HCT116 (cell line): ENCODE results near the gene PDE1C. TPM values are rescaled to one million over a fixed set of nuclear protein-coding genes. Genes with fewer than 3 reads are reported as not detected.

Experiments used
- ATAC-seq: fragments of 200-7000 bp; cut with Tn5 transposase; 2 replicates; pipeline ENCODE4 v1.9.1; 2020; ENCODE audit warnings: mild to moderate bottlenecking, moderate library complexity
- BruUV-seq: library from RNA; stranded (reverse); fragments of 400-500 nt; replicated peaks from 2 replicates; lab custom pipeline; 2021; lab: Mats Ljungman, UMichigan
- CTCF ChIA-PET: fragments of 300-600 bp; sonication (Branson Sonifier 250); formaldehyde crosslinking; loops from one replicate; lab custom pipeline; 2021; ENCODE audit warnings: antibody characterized with exemption; lab: Charles Lee
- POLR2A ChIA-PET: fragments of 300-600, 350-600 bp; sonication (Branson Sonifier 250); formaldehyde crosslinking; loops from one replicate; lab custom pipeline; 2021; ENCODE audit warnings: antibody characterized with exemption; lab: Charles Lee
- RAD21 ChIA-PET, 2 experiments: fragments of 300-600 bp; sonication (Branson Sonifier 250); formaldehyde crosslinking; loops; one replicate each; lab custom pipeline; 2023; ENCODE audit warnings: low total read pairs in 2 of 2; ENCODE audit not compliant: uncharacterized antibody in 2 of 2, unreplicated experiment in 2 of 2, low non-redundant PET in 1 of 2; lab: Charles Lee
- DNase-seq: peaks from one replicate; pipeline ENCODE4 v3.0.0-alpha.2; 2010; ENCODE audit warnings: low read depth, low spot score
- H2AFZ ChIP-seq: fragments of 200-600 bp; shearing (Covaris generic), sonication (generic); 2 replicates; pipeline ENCODE4 v1.6.1; 2017; ENCODE audit warnings: low read depth, mixed run types, mixed read lengths, antibody characterized with exemption, low read length; ENCODE audit not compliant: poor library complexity, severe bottlenecking
- H3K27ac ChIP-seq: 2 replicates; pipeline ENCODE4 v1.5.1; 2012; ENCODE audit warnings: low read depth, low read length
- H3K27me3 ChIP-seq: fragments of 200-600 bp; sonication (generic); 2 replicates; pipeline ENCODE4 v1.6.1; 2016; ENCODE audit warnings: mixed run types, low read length, mixed read lengths; ENCODE audit not compliant: insufficient read depth
- H3K36me3 ChIP-seq, 2 experiments: fragments of 200-500 bp in 1 of 2; fragments of 200-600 bp in 1 of 2; sonication (Bioruptor generic) in 1 of 2; sonication (generic) in 1 of 2; 2 replicates each; pipeline versions ENCODE4 v1.5.1 to v1.6.1; 2014 to 2016; ENCODE audit warnings: low read length in 2 of 2, inconsistent platforms in 1 of 2, mixed read lengths in 1 of 2, mixed run types in 1 of 2; ENCODE audit not compliant: insufficient read depth in 2 of 2, control insufficient read depth in 1 of 2
- H3K4me1 ChIP-seq, 2 experiments: fragments of 200-600 bp in 1 of 2; sonication (generic) in 1 of 2; 2 replicates each; pipeline versions ENCODE4 v1.5.1 to v1.6.1; 2012 to 2017; ENCODE audit warnings: low read length in 2 of 2, inconsistent platforms in 1 of 2, mild to moderate bottlenecking in 1 of 2, mixed read lengths in 1 of 2, mixed run types in 1 of 2, moderate library complexity in 1 of 2; ENCODE audit not compliant: insufficient read depth in 2 of 2, control insufficient read depth in 1 of 2
- H3K4me2 ChIP-seq: fragments of 200-600 bp; sonication (generic); 2 replicates; pipeline ENCODE4 v1.6.1; 2017; ENCODE audit warnings: mixed run types, low read length, mixed read lengths
- H3K4me3 ChIP-seq, 2 experiments: fragments of 200-600 bp in 1 of 2; sonication (generic) in 1 of 2; replicated peaks in 1 of 2; 2 replicates each; pipeline ENCODE4 v1.5.1; 2011 to 2016; ENCODE audit warnings: low read length in 2 of 2, control low read depth in 1 of 2, low read depth in 1 of 2, mild to moderate bottlenecking in 1 of 2, mixed read lengths in 1 of 2, mixed run types in 1 of 2
- H3K79me2 ChIP-seq: fragments of 200-600 bp; sonication (generic); 2 replicates; pipeline ENCODE4 v1.6.1; 2017; ENCODE audit warnings: mild to moderate bottlenecking, mixed run types, low read length, moderate library complexity, mixed read lengths; ENCODE audit not compliant: insufficient read depth
- H3K9ac ChIP-seq: fragments of 200-600 bp; sonication (generic); 2 replicates; pipeline ENCODE4 v1.6.1; 2016; ENCODE audit warnings: low read length, mixed read lengths
- H3K9me2 ChIP-seq: fragments of 200-600 bp; sonication (generic), shearing (Covaris generic); 2 replicates; pipeline ENCODE4 v1.6.1; 2017; ENCODE audit warnings: mixed run types, mild to moderate bottlenecking, moderate library complexity; ENCODE audit not compliant: insufficient read depth
- H3K9me3 ChIP-seq, 2 experiments: fragments of 200-500 bp in 1 of 2; fragments of 200-600 bp in 1 of 2; sonication (Bioruptor generic) in 1 of 2; sonication (generic) in 1 of 2; 2 replicates each; pipeline ENCODE4 v1.6.1; 2014 to 2017; ENCODE audit warnings: low read length in 2 of 2, mixed read lengths in 2 of 2, inconsistent platforms in 1 of 2, low read depth in 1 of 2, mild to moderate bottlenecking in 1 of 2, mixed run types in 1 of 2, moderate library complexity in 1 of 2; ENCODE audit not compliant: control insufficient read depth in 1 of 2, insufficient read depth in 1 of 2
- H4K20me1 ChIP-seq: fragments of 200-600 bp; sonication (generic), shearing (Covaris generic); 2 replicates; pipeline ENCODE4 v1.6.1; 2017; ENCODE audit warnings: mixed run types, mild to moderate bottlenecking, moderate library complexity; ENCODE audit not compliant: insufficient read depth
- EGR1 ChIP-seq: IDR thresholded peaks from 2 replicates; pipeline ENCODE4 v1.6.1; 2012; ENCODE audit warnings: low read depth
- ELF1 ChIP-seq: IDR thresholded peaks from 2 replicates; pipeline ENCODE4 v1.6.1; 2012; ENCODE audit warnings: low read depth, borderline replicate concordance
- EZH2 ChIP-seq: fragments of 200-600 bp; sonication (generic); IDR thresholded peaks from 2 replicates; pipeline ENCODE4 v1.6.1; 2017; ENCODE audit warnings: antibody characterized with exemption, mixed run types
- EZH2phosphoT487 ChIP-seq: fragments of 200-600 bp; IDR thresholded peaks from 2 replicates; pipeline ENCODE4 v1.6.1; 2018; ENCODE audit warnings: antibody characterized with exemption, borderline replicate concordance
- JUND ChIP-seq: IDR thresholded peaks from 2 replicates; pipeline ENCODE4 v1.6.1; 2012
- MAX ChIP-seq: IDR thresholded peaks from 2 replicates; pipeline ENCODE4 v1.6.1; 2012
- POLR2AphosphoS5 ChIP-seq: IDR thresholded peaks from 2 replicates; pipeline ENCODE4 v1.6.1; 2011; ENCODE audit warnings: mild to moderate bottlenecking, low read depth, low read length, moderate library complexity
- RAD21 ChIP-seq: IDR thresholded peaks from 2 replicates; pipeline ENCODE4 v1.6.1; 2012; ENCODE audit warnings: low read depth, mild to moderate bottlenecking
- REST ChIP-seq: IDR thresholded peaks from 2 replicates; pipeline ENCODE4 v1.6.1; 2012; ENCODE audit warnings: low read depth
- SIN3A ChIP-seq: IDR thresholded peaks from 2 replicates; pipeline ENCODE4 v1.6.1; 2012; ENCODE audit warnings: low read depth
- SP1 ChIP-seq: IDR thresholded peaks from 2 replicates; pipeline ENCODE4 v1.6.1; 2012; ENCODE audit warnings: low read depth
- SRF ChIP-seq: IDR thresholded peaks from 2 replicates; pipeline ENCODE4 v1.6.1; 2012; ENCODE audit warnings: low read depth
- YY1 ChIP-seq: IDR thresholded peaks from 2 replicates; pipeline ENCODE4 v1.6.1; 2011; ENCODE audit warnings: low read length, low read depth, moderate library complexity, mild to moderate bottlenecking; ENCODE audit not compliant: insufficient replicate concordance; ENCODE audit errors: extremely low read depth
- intact Hi-C: fragments of 100-400 bp; cut with micrococcal nuclease; formaldehyde crosslinking; loops from 2 replicates; pipeline ENCODE4 v1.10.0; 2022
- total RNA-seq: library from RNA; stranded (reverse); gene quantifications from one replicate; pipeline ENCODE4 v1.2.1, GENCODE V29; 2021; ENCODE audit not compliant: unreplicated experiment

The PDE1C gene
- total RNA-seq, 1 experiment from 2014 or later = 0.17 TPM

- CTCF ChIA-PET = no interaction called here
- no peaks in the 10 kb centered on the region for H3K4me1 ChIP-seq
Observed at GRCh38 chr7:32074787-32075585, 4.8 kb upstream of the PDE1C start.

More at GRCh38 chr7:32074787-32075585, 4.8 kb upstream of the PDE1C start:
- Histone ChIP-seq H3K9me2 (no peaks in the 10 kb centered on the region), H3K4me2 (no peak overlapping the region), H3K27ac (no peak overlapping the region), H3K79me2 (no peaks in the 10 kb centered on the region), H4K20me1 (no peaks in the 10 kb centered on the region), H3K27me3 (no peaks in the 10 kb centered on the region), H3K9me3 (no peaks in the 10 kb centered on the region), H3K4me3 (no peak overlapping the region), H3K9ac (no peak overlapping the region), H3K36me3 (no peaks in the 10 kb centered on the region), H2AFZ (no peak overlapping the region)
- ATAC-seq = no peak
- ChIA-PET POLR2A (no interaction called here), RAD21 (no interaction called here)
- intact Hi-C loops = no loop called here
- DNase-seq = no peak
- no TSS peak for BruUV-seq
- TF ChIP-seq REST (no peak), EZH2phosphoT487 (no peak), SP1 (no peak), MAX (no peak), POLR2AphosphoS5 (no peak), EZH2 (no peak), ELF1 (no peak), RAD21 (no peak), YY1 (no peak), EGR1 (no peak), SIN3A (no peak), SRF (no peak), JUND (no peak)
